ENCODE data around the gene PCDH9. TPM values are rescaled to one million over a fixed set of nuclear protein-coding genes. Genes with fewer than 3 reads are reported as not detected.

Gene PCDH9
- total RNA-seq, 1 donor from 2014 or later: 10.4 TPM

- Mint-ChIP-seq H3K27me3 (ENCODE audit: low read depth, unreplicated experiment) (no peaks in the 10 kb centered on the region), H3K4me3 (ENCODE audit: unreplicated experiment) (no peak overlapping the region), H3K4me1 (ENCODE audit: low read depth, unreplicated experiment) (no peaks in the 10 kb centered on the region), H3K27ac (ENCODE audit: unreplicated experiment) (no peak overlapping the region), H3K9me3 (ENCODE audit: unreplicated experiment) (peaks cover 3% of the 10 kb centered on the region), H3K36me3 (ENCODE audit: low read depth, unreplicated experiment) (no peaks in the 10 kb centered on the region)
- FAIRE-seq: no peak
- Histone ChIP-seq H3K36me3 (ENCODE audit: insufficient read depth, low read length) (no peaks in the 10 kb centered on the region), H3K4me1 (ENCODE audit: insufficient read depth, low read length) (no peaks in the 10 kb centered on the region), H3K9ac (ENCODE audit: low read length) (no peak overlapping the region), H3K4me2 (ENCODE audit: low read length) (no peak overlapping the region), H2AFZ (ENCODE audit: low read depth, low read length) (no peak overlapping the region), H3K27ac (ENCODE audit: low read depth, low read length) (no peak overlapping the region), H3K27me3 (ENCODE audit: insufficient read depth, low read length) (no peaks in the 10 kb centered on the region), H4K20me1 (ENCODE audit: insufficient read depth, low read length) (no peaks in the 10 kb centered on the region), H3K4me3 (ENCODE audit: insufficient read depth, low read depth, low read length) (no peak overlapping the region), H3K9me3 (ENCODE audit: insufficient read depth, low read depth, low read length) (no peaks in the 10 kb centered on the region), H3K79me2 (ENCODE audit: insufficient read depth, low read length) (no peaks in the 10 kb centered on the region)
- no peak for DNase-seq (ENCODE audit: low read depth)
- TF ChIP-seq, protein P1, sequence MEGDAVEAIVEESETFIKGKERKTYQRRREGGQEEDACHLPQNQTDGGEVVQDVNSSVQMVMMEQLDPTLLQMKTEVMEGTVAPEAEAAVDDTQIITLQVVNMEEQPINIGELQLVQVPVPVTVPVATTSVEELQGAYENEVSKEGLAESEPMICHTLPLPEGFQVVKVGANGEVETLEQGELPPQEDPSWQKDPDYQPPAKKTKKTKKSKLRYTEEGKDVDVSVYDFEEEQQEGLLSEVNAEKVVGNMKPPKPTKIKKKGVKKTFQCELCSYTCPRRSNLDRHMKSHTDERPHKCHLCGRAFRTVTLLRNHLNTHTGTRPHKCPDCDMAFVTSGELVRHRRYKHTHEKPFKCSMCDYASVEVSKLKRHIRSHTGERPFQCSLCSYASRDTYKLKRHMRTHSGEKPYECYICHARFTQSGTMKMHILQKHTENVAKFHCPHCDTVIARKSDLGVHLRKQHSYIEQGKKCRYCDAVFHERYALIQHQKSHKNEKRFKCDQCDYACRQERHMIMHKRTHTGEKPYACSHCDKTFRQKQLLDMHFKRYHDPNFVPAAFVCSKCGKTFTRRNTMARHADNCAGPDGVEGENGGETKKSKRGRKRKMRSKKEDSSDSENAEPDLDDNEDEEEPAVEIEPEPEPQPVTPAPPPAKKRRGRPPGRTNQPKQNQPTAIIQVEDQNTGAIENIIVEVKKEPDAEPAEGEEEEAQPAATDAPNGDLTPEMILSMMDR (IDR thresholded peaks at IDR 0.05; ENCODE audit: insufficient read depth, low read depth, low read length): no peak
- TF ChIP-seq EZH2 (IDR thresholded peaks at IDR 0.05; ENCODE audit: insufficient read depth, low read length): no peak
Measured at GRCh38 chr13:66984241-66984640, 245.9 kb downstream of the PCDH9 start.

GRCh38 chr13:66981912-66982311 lies 248.2 kb downstream of the PCDH9 start:
- no peaks in the 10 kb centered on the region for H3K9me3 ChIP-seq (ENCODE audit: insufficient read depth, low read depth, low read length)
- no peak overlapping the region for H3K4me3 ChIP-seq (ENCODE audit: insufficient read depth, low read depth, low read length)
- H3K27ac ChIP-seq (ENCODE audit: low read depth, low read length): no peak overlapping the region
- peaks cover 3% of the 10 kb centered on the region for H3K9me3 Mint-ChIP-seq (ENCODE audit: unreplicated experiment)
- no peaks in the 10 kb centered on the region for H3K27me3 Mint-ChIP-seq (ENCODE audit: low read depth, unreplicated experiment)
- DNase-seq (ENCODE audit: low read depth) (no peak), FAIRE-seq (no peak)
- no peaks in the 10 kb centered on the region for H3K4me1 Mint-ChIP-seq (ENCODE audit: low read depth, unreplicated experiment)
- H3K4me2 ChIP-seq (ENCODE audit: low read length): no peak overlapping the region
- no peaks in the 10 kb centered on the region for H3K27me3 ChIP-seq (ENCODE audit: insufficient read depth, low read length)
- H3K36me3 Mint-ChIP-seq (ENCODE audit: low read depth, unreplicated experiment): no peaks in the 10 kb centered on the region
- TF ChIP-seq EZH2 (IDR thresholded peaks at IDR 0.05; ENCODE audit: insufficient read depth, low read length): no peak
- TF ChIP-seq, protein P1 (IDR thresholded peaks at IDR 0.05; ENCODE audit: insufficient read depth, low read depth, low read length): no peak
- no peak overlapping the region for H2AFZ ChIP-seq (ENCODE audit: low read depth, low read length)
- H3K36me3 ChIP-seq (ENCODE audit: insufficient read depth, low read length): no peaks in the 10 kb centered on the region
- H4K20me1 ChIP-seq (ENCODE audit: insufficient read depth, low read length): no peaks in the 10 kb centered on the region
- H3K27ac Mint-ChIP-seq (ENCODE audit: unreplicated experiment): no peak overlapping the region
- H3K79me2 ChIP-seq (ENCODE audit: insufficient read depth, low read length): no peaks in the 10 kb centered on the region
- H3K4me3 Mint-ChIP-seq (ENCODE audit: unreplicated experiment): no peak overlapping the region
- no peaks in the 10 kb centered on the region for H3K4me1 ChIP-seq (ENCODE audit: insufficient read depth, low read length)
- H3K9ac ChIP-seq (ENCODE audit: low read length): no peak overlapping the region

DNA sequence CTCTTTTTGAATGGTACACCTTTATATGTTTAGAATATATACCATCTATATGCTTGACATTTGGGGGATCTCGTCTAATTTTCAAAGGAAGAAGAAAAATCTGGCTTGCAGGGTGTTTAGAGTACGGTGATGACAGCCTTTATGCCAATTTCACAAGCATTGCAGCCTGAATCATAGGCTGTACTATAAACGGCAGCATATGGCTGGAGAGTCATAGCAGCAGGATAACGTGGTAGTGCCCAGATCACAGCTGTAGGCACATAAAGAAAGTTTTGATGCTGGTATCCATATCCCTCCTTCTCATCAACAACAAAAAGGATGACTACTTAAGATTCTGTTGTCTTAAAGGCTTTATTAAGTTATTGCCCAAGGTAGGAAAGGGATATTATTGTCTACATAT lies 253.0 kb downstream of the PCDH9 start:
- DNase-seq (ENCODE audit: low read depth) (no peak), FAIRE-seq (no peak)
- Mint-ChIP-seq H3K4me3 (ENCODE audit: unreplicated experiment) (no peak overlapping the region), H3K27me3 (ENCODE audit: low read depth, unreplicated experiment) (no peaks in the 10 kb centered on the region), H3K27ac (ENCODE audit: unreplicated experiment) (no peak overlapping the region), H3K36me3 (ENCODE audit: low read depth, unreplicated experiment) (no peaks in the 10 kb centered on the region), H3K9me3 (ENCODE audit: unreplicated experiment) (no peaks in the 10 kb centered on the region), H3K4me1 (ENCODE audit: low read depth, unreplicated experiment) (peaks cover 11% of the 10 kb centered on the region)
- Histone ChIP-seq H3K36me3 (ENCODE audit: insufficient read depth, low read length) (no peaks in the 10 kb centered on the region), H3K9me3 (ENCODE audit: insufficient read depth, low read depth, low read length) (no peaks in the 10 kb centered on the region), H3K4me1 (ENCODE audit: insufficient read depth, low read length) (no peaks in the 10 kb centered on the region), H3K27ac (ENCODE audit: low read depth, low read length) (no peak overlapping the region), H2AFZ (ENCODE audit: low read depth, low read length) (no peak overlapping the region), H3K79me2 (ENCODE audit: insufficient read depth, low read length) (no peaks in the 10 kb centered on the region), H3K4me2 (ENCODE audit: low read length) (no peak overlapping the region), H3K4me3 (ENCODE audit: insufficient read depth, low read depth, low read length) (no peak overlapping the region), H3K27me3 (ENCODE audit: insufficient read depth, low read length) (no peaks in the 10 kb centered on the region), H4K20me1 (ENCODE audit: insufficient read depth, low read length) (no peaks in the 10 kb centered on the region), H3K9ac (ENCODE audit: low read length) (no peak overlapping the region)
- TF ChIP-seq, protein P1 (IDR thresholded peaks at IDR 0.05; ENCODE audit: insufficient read depth, low read depth, low read length): no peak
- TF ChIP-seq EZH2 (IDR thresholded peaks at IDR 0.05; ENCODE audit: insufficient read depth, low read length): no peak

All from astrocyte (in vitro differentiated cells and primary cell).